Neural progenitor cell (in vitro differentiated cells): ENCODE data around the gene IGFALS.

Experiments
- CTCF ChIP-seq: fragments of 200-600 bp; sonication (generic); IDR thresholded peaks from 2 replicates; pipeline ENCODE4 v1.5.1; 2017; ENCODE audit warnings: antibody characterized with exemption, mild to moderate bottlenecking
- EZH2 ChIP-seq: fragments of 200-600 bp; sonication (generic); IDR thresholded peaks from 2 replicates; pipeline ENCODE4 v1.6.1; 2017; ENCODE audit warnings: antibody characterized with exemption, mild to moderate bottlenecking, moderate library complexity
- EZH2phosphoT487 ChIP-seq: fragments of 200-600 bp; sonication (generic); IDR thresholded peaks from 2 replicates; pipeline ENCODE4 v1.6.1; 2017; ENCODE audit warnings: antibody characterized with exemption

GRCh38 chr16:1810536-1810935, 17.0 kb upstream of the IGFALS start:
- TF ChIP-seq CTCF (no peak), EZH2 (no peak), EZH2phosphoT487 (no peak)
